RPMI7951 (cell line): ENCODE measurements around the gene ME3. TPM values are rescaled to one million over a fixed set of nuclear protein-coding genes. Genes with fewer than 3 reads are reported as not detected.
"Not testable (repeated sequence)": the region's sequence is repeated elsewhere in the genome, so short reads cannot be mapped to it uniquely, and the experiment has no call there.

ENCODE experiments used
- DNase-seq: peaks from one replicate; pipeline ENCODE4 v3.0.0-alpha.2; 2012; ENCODE audit warnings: low read depth
- total RNA-seq: library from RNA; depleted of rRNA; stranded (reverse); fragments of >200 nt; shearing (Covaris generic); gene quantifications from 2 replicates; pipeline ENCODE4 v1.2.3, GENCODE V29; 2014

The ME3 gene
- total RNA-seq, 1 experiment from 2014 or later = 5.5 TPM

DNA sequence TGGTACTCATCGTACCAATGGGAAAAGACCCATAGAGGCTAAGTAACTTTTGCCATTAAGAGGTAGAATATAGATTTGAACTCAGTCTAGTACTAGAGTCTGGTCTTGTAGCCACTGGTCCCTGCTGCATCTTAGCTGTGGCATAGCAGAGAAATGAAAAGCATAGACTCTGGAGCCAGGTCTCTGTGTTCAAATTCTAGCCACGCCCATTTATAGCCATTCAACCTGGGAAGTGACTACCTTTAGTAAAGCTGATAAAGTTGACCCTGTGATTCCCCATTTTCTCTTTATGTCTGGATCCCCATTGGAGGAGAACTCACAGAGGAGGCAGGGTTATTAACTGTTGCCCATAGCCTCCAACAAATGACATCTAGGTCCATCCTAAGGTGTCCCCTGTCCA is 113.6 kb downstream of the ME3 start:
- DNase-seq = no peak

GRCh38 chr11:86558207-86558606 is 114.2 kb downstream of the ME3 start:
- no peak for DNase-seq

- no peak for DNase-seq
Observed at GRCh38 chr11:86555866-86556265, 116.5 kb downstream of the ME3 start.

DNA sequence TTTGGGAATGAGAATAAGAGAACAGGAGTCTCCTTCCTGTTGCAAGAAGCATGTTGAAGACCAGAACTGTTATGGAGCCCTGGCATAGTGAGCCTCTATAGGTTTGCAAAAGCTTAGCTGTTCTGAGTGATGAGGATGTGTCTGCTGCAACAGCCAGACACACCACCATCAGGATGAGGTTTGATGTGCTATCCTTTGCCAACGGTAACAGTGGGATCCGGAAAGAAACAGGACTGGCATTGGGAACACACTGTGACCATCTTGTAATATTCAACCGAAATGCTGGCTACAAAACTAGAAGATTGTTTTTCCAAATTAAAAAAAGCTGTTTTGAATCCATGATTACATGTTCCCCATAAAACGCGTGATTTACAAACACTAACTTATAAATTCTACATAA is 117.0 kb downstream of the ME3 start:
- no peak for DNase-seq

GRCh38 chr11:86553265-86553664 is 119.2 kb downstream of the ME3 start:
- DNase-seq = no peak

GRCh38 chr11:86551288-86552092 is 120.9 kb downstream of the ME3 start:
- DNase-seq = peak; percentile 96

DNA sequence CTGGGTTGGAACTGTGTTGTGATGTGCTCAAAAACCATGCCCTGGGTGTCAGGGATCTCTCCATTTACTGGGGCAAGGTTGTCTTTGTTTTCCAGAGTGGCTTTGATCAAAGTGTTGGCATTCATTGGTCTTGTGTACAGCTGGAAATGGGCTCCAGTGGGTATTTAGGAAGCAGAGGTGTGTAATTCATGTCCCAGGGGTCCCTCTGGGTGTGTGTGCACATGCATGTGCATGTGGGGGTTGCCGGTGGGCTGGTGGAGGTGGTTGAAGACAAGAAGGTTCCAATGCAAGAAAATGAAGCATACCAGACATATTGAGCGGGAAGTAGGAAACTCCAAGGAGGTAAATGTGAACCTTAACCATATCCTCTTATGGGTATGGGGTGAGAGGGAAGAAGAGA is 121.7 kb downstream of the ME3 start:
- no peak for DNase-seq

DNA sequence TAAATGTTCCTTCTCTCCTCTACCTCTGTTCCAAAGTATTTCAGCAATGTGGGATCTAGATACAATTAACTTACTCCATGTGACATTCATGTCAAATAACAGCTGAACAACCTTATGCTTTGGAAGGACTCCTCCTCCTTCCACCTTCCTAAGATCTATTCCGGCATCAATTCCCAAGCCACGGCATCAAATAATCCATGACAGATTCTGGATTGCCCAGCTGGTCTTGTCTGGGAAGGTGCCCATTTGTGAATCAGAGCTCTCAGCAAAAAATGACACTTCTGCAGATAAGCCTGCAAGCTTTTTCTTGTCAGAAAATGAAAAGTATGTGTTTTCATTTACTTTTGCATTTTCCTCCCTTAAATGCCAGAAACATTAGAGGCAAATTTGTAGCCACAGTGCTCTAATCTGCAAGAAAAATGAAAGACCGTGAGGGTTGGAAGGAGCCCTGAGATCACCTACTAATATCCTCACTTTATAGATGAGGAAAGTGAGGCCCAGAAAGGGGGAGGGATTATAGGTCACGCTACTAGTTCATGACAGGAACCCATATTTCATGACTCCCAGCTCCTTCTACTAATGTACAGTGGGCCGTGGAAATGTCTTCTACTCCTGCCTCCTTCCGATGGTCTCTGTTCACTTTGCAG is 124.0 kb downstream of the ME3 start:
- peak; percentile 75 for DNase-seq

DNA sequence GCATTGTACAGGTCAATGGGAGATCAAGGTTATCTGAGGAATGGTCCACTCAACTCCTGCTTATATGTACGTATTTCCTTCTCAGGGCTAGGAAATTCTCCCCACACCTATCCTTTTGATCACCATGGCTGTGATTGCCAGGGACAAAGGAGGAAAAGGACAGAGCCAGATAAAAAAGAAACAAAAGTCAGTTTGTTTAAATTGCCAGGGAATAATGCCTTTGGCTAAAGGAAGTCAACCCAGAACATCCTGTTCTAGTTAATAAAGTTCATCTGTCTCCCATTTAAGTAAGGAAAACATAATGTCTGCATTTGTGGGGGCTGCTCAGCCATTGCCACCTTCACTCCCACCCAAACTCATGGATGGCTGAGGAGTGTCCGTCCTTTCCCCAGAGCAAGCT is 124.7 kb downstream of the ME3 start:
- DNase-seq = peak; percentile 50

DNA sequence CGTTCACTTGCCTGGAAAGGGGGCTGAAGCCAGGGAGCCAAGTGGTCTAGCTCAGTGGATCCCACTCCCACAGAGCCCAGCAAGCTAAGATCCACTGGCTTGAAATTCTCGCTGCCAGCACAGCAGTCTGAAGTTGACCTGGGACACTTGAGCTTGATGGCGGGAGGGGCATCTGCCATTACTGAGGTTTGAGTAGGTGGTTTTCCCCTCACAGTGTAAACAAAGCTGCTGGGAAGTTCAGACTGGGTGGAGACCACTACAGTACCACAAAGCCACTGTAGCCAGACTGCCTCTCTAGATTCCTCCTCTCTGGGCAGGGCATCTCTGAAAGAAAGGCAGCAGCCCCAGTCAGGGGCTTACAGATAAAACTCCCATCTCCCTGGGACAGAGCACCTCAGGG is 131.1 kb downstream of the ME3 start:
- DNase-seq = not testable (repeated sequence)

DNA sequence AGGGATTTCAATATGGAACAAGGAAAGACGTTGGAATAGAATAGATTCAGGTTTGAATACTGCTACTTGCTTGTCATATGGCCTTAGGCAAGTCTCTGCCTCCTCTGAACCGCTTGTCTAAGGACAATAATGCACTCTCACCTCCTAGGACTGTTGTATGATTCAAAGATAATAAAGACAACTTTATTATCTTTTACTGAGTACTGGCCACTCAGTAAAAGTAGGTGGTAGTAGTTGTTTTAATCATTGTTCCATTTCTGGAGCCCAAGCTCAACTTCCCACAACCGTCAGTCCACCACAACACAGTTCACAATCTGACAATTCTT is 134.2 kb downstream of the ME3 start:
- DNase-seq = no peak

- DNase-seq = peak; percentile 38
Observed at GRCh38 chr11:86537541-86538222, 134.7 kb downstream of the ME3 start.

DNA sequence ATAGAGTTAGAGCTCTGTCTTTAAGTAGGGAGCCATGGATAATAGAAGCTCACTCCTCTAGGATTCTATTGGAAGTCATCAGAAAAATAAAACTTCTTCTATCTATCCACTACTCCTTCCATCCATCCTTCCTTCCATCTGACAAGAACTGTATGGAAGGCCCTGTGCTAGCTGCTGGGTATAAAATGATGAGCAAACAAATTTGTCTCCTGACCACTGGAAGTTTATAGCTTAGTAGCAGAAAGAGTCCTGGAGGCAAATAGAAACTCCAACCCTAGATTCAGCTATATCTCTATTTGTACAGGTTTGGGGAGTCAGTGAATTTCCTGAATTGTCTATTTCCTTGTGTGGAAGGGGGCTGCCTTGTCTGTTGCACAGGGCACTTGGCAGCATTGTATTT is 136.6 kb downstream of the ME3 start:
- DNase-seq = no peak

DNA sequence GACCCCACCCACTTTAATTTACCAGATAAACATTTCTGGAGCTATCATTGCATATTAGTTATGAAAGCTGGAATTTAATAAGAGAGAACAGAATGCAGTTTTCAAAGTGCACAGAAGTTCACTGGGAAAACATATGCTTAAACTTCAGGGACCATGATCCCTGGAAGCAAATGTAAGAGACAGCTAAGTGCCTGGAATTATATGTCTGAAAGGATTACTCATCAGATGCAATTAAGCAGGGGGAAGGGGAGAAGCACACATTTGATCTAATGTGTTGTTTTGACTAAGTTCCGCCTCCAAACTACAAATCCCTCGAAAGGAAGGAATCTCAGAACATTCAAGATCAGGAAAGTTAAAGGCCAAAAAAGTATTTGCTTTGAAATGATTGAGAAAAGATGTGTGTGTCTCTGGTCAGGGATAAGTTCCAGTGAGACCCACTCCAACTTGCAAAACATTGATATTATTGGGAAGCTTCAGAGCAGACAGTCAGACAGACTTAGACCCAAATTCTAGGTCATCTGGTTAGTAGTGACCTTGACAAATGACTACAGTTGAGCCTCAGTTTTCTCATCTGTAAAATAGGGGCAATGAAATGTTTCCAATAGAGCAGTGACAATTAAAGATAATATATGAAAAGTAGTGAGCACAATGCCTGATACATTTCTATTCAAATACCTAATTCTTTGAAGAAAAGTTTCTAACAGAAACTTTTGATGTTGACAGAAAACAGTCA is 147.6 kb downstream of the ME3 start:
- DNase-seq = peak; percentile 83

- DNase-seq = peak; percentile 93
Observed at GRCh38 chr11:86523738-86524619, 148.4 kb downstream of the ME3 start.

GRCh38 chr11:86522512-86522911 is 149.9 kb downstream of the ME3 start:
- not testable (repeated sequence) for DNase-seq

- peak; percentile 50 for DNase-seq
Observed at GRCh38 chr11:86519064-86519911, 153.1 kb downstream of the ME3 start.

DNA sequence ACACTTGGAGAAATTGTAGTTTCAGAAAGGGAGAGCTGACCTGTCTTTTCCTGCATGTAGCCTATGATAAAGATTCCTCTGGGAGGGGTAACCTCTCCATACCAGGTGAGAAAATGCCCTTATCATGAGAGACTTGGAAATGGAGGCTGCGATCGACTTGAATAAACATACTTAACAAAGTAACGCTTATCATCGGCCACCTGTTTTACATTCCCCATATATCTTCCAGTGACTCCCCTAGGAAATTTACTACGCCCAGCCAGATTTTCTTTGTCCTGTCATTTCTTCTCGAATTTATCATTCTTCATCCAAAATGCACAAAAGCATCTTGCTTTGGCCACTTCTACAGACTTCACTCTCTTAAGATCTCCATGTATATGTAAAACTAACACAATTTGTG is 154.2 kb downstream of the ME3 start:
- DNase-seq = no peak

- peak; percentile 49 for DNase-seq
Observed at GRCh38 chr11:86517557-86517956, 154.9 kb downstream of the ME3 start.
